Neural progenitor cell (in vitro differentiated cells): ENCODE measurements around the gene ARHGAP15.

Source experiments
- EZH2 ChIP-seq: fragments of 200-600 bp; sonication (generic); IDR thresholded peaks from 2 replicates; pipeline ENCODE4 v1.6.1; 2017; ENCODE audit warnings: antibody characterized with exemption, mild to moderate bottlenecking, moderate library complexity
- EZH2phosphoT487 ChIP-seq: fragments of 200-600 bp; sonication (generic); IDR thresholded peaks from 2 replicates; pipeline ENCODE4 v1.6.1; 2017; ENCODE audit warnings: antibody characterized with exemption
- TF ChIP-seq, protein P1 (sequence below): fragments of 200-600 bp; sonication (generic); IDR thresholded peaks from 2 replicates; pipeline ENCODE4 v1.5.1; 2017; ENCODE audit warnings: antibody characterized with exemption, mild to moderate bottlenecking

DNA sequence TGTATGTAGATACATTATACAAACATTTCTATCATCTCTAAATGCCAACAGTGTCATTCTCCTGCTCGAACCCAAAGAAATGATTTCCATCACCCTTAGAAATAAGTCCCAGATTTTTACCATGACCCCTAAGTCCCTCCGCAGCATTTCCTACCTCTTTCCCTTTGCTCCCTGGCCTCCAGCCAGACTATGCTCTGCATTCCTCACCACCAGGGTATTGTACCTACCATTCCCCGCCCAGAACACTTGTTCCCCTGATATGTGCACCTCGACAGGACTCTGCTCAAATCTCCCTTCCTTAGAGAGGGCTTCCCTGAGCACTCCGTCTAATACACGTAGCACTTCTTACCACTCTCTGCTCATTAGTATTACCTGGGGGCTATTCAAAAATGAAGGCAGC, 630.2 kb downstream of the ARHGAP15 start:
- TF ChIP-seq EZH2 (no peak), EZH2phosphoT487 (no peak)
- TF ChIP-seq, protein P1, sequence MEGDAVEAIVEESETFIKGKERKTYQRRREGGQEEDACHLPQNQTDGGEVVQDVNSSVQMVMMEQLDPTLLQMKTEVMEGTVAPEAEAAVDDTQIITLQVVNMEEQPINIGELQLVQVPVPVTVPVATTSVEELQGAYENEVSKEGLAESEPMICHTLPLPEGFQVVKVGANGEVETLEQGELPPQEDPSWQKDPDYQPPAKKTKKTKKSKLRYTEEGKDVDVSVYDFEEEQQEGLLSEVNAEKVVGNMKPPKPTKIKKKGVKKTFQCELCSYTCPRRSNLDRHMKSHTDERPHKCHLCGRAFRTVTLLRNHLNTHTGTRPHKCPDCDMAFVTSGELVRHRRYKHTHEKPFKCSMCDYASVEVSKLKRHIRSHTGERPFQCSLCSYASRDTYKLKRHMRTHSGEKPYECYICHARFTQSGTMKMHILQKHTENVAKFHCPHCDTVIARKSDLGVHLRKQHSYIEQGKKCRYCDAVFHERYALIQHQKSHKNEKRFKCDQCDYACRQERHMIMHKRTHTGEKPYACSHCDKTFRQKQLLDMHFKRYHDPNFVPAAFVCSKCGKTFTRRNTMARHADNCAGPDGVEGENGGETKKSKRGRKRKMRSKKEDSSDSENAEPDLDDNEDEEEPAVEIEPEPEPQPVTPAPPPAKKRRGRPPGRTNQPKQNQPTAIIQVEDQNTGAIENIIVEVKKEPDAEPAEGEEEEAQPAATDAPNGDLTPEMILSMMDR, result no peak
